IgD-negative memory B cell (primary cell): ENCODE results near the gene C10orf143. TPM values are rescaled to one million over a fixed set of nuclear protein-coding genes. Genes with fewer than 3 reads are reported as not detected.

Source experiments
- H3K27ac Mint-ChIP-seq, 3 donors: one replicate each; pipeline ENCODE4 v1.8.0; 2020 to 2022; ENCODE audit warnings: mild to moderate bottlenecking in 3 of 3, mixed read lengths in 3 of 3, moderate library complexity in 1 of 3
- H3K27me3 Mint-ChIP-seq: one replicate; pipeline ENCODE4 v1.8.0; 2021; ENCODE audit warnings: mixed read lengths
- H3K36me3 Mint-ChIP-seq: one replicate; pipeline ENCODE4 v1.8.0; 2020; ENCODE audit warnings: mild to moderate bottlenecking, mixed read lengths
- H3K4me1 Mint-ChIP-seq, 3 donors: one replicate each; pipeline ENCODE4 v1.8.0; 2020 to 2022; ENCODE audit warnings: mixed read lengths in 3 of 3, mild to moderate bottlenecking in 1 of 3
- H3K4me3 Mint-ChIP-seq, 4 donors: one replicate each; pipeline ENCODE4 v1.8.0; 2020 to 2022; ENCODE audit warnings: mild to moderate bottlenecking in 4 of 4, mixed read lengths in 4 of 4, moderate library complexity in 3 of 4
- H3K9me3 Mint-ChIP-seq, 3 donors: one replicate each; pipeline ENCODE4 v1.8.0; 2020 to 2021; ENCODE audit warnings: mixed read lengths in 3 of 3, mild to moderate bottlenecking in 1 of 3
- polyA plus RNA-seq: library from polyadenylated mRNA; unstranded; fragments of 300-500 nt; fragmentation: Illumina TruSeq; gene quantifications from one replicate; pipeline ENCODE4 v1.2.3, GENCODE V29; 2021

The C10orf143 gene
- 21.1 TPM for polyA plus RNA-seq

DNA sequence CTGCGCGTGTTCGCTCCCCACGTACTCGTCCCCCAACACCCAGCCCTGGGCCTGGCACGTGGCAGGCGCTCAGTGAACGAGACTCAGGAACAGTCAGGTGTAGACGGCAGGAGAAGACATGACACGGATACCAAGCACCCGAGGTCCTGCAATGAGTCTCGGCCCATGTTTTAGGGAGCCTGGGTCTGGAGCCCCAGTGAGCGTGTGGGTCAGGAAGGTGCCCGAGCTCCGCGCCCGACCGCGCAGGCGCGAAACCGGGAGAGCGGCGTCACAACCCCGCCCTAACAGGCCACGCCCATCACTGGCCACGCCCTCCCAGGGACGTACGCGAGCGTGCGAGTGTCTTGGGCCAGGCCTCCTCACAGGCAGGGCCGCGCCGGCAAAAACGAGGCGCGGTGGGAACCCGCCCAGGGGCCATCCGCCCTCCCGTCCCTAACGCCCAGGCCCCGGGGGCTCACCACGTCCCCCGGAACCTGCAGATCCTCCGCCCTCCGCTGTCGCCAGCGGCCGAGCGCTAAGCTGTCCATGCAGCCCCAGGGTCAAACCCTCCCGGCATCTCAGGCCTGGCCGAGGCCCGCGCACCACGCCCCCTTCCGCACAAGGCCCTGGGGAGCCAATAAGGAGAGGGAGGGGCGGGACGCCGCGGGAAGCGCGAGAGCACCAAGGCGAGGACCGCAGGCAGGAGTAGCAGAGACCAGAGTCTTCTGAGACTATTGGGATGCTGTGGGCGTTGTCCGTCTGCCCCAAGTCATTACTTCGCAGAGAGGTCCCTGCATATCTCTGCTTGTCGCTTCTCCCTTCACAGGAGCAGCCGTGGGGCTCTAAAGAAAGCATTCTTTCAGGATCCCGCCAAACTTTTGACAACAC, at the start of gene C10orf143:
C10orf143 (minus strand) TSS at position 585 of the 867 bp plus-strand sequence; CDS start at position 527, 58 bp downstream.
- H3K4me1 Mint-ChIP-seq: peaks cover 15 to 31% (median 29%) of the 10 kb centered on the region in 3 donors
- no peaks in the 10 kb centered on the region for H3K36me3 Mint-ChIP-seq
- no peaks in the 10 kb centered on the region for H3K27me3 Mint-ChIP-seq
- H3K27ac Mint-ChIP-seq: peak within 1 kb of the TSS; percentile 92 to 99 (median 95)
- peak within 1 kb of the TSS; percentile 91 to 99 (median 98) for H3K4me3 Mint-ChIP-seq
- no peaks in the 10 kb centered on the region for H3K9me3 Mint-ChIP-seq

- no peak overlapping the region for H3K4me3 Mint-ChIP-seq
- no peak overlapping the region for H3K27ac Mint-ChIP-seq
- peaks cover 3% of the 10 kb centered on the region for H3K36me3 Mint-ChIP-seq
- no peaks in the 10 kb centered on the region for H3K27me3 Mint-ChIP-seq
- peaks cover 10 to 30% (median 25%) of the 10 kb centered on the region in 3 donors for H3K4me1 Mint-ChIP-seq
- no peaks in the 10 kb centered on the region for H3K9me3 Mint-ChIP-seq
Measured at GRCh38 chr10:130159192-130159794, 48.7 kb upstream of the C10orf143 start.

DNA sequence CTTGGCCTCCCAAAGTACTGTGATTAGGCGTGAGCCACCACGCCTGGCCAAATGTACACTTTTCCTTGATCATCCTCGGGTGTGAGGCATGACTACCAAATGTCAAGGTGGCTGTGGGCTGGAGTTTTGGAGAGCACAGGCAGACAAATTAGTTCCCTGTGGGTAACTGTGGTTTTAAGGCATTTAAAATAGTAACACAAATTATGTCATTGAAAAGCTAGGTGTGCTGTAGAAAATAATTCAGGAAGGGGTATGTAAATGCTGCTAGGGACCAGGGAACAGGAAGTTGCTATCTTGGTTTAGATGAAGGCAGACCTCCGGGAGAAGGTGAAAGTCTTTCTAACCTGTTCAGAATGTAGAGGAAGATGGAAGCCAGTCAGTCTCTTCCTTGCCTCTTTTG, 35.4 kb upstream of the C10orf143 start:
- H3K27me3 Mint-ChIP-seq: no peaks in the 10 kb centered on the region
- H3K4me3 Mint-ChIP-seq: peak overlapping the region in 3 of 4 donors; percentile 45 to 77 (median 47)
- no peaks in the 10 kb centered on the region for H3K9me3 Mint-ChIP-seq
- peaks cover 28 to 41% (median 37%) of the 10 kb centered on the region in 3 donors for H3K4me1 Mint-ChIP-seq
- H3K27ac Mint-ChIP-seq: no peak overlapping the region
- peaks cover 19% of the 10 kb centered on the region for H3K36me3 Mint-ChIP-seq

DNA sequence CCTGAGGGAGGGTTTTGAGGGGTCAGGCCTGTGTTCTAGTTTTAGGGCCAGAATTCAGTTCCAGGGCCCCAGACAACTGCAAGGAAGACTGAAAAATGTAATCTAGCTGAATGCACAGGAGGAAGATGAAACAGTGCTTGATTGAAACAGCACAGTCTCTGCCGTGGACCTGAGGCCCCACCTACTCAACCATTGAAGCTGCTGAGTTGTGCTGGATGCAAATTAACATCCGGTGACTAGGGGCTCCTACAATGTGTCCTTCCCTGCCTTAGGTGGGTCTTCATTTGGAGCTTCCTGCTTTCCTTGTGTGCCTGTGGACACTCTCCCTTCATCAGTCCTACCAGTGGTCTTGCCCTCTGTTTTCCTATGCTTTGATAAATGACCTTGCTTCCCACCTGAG, 31.2 kb upstream of the C10orf143 start:
- peak overlapping the region; percentile 41 to 85 (median 82) for H3K4me3 Mint-ChIP-seq
- H3K36me3 Mint-ChIP-seq: peaks cover 11% of the 10 kb centered on the region
- no peaks in the 10 kb centered on the region for H3K27me3 Mint-ChIP-seq
- H3K9me3 Mint-ChIP-seq: no peaks in the 10 kb centered on the region
- H3K27ac Mint-ChIP-seq: peak overlapping the region; percentile 31 to 91 (median 87)
- peaks cover 45 to 60% (median 59%) of the 10 kb centered on the region in 3 donors for H3K4me1 Mint-ChIP-seq

DNA sequence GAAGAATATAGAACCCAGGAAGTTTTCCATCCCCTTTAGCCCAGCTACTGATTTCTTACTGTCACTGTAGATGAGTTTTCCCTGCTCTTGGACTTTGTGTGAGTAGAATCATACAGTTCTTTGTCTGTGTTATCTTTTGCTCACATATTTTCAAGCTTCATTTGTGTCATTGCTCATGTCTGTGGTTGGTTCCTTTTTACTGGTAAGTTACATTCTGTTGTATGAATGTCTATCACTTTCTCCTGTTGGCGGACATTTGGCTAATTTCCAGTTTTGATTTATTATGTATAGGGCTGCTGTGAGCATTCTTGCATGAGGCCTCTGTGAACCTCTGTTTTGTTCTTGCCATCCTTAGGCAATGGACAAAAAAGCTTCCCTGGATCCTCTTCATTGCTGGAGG, 30.8 kb upstream of the C10orf143 start:
- H3K9me3 Mint-ChIP-seq: no peaks in the 10 kb centered on the region
- H3K4me1 Mint-ChIP-seq: peaks cover 45 to 58% (median 57%) of the 10 kb centered on the region in 3 donors
- H3K27me3 Mint-ChIP-seq: no peaks in the 10 kb centered on the region
- peak overlapping the region; percentile 30 to 91 (median 31) for H3K27ac Mint-ChIP-seq
- peak overlapping the region; percentile 41 to 85 (median 82) for H3K4me3 Mint-ChIP-seq
- H3K36me3 Mint-ChIP-seq: peaks cover 10% of the 10 kb centered on the region

DNA sequence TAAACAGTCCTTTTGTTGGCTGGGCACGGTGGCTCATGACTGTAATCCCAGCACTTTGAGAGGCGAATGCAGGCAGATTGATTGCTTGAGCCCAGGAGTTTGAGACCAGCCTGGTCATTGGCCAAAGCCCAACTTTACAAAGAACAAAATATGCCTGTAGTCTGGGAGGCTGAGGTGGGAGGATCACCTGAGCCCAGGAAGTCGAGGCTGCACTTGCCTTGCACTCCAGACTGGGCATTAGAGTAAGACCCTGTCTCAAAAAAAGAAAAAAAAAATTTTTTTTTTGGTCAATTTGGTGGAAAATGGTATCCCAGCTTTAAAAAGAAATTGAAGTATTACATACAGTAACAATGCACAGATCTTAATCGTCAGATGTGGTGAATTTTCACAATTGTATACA, 30.4 kb upstream of the C10orf143 start:
- Mint-ChIP-seq H3K27ac (peak overlapping the region; percentile 30 to 91 (median 31)), H3K4me3 (peak overlapping the region in 3 of 4 donors; percentile 81 to 85 (median 83)), H3K9me3 (no peaks in the 10 kb centered on the region), H3K27me3 (no peaks in the 10 kb centered on the region), H3K36me3 (peaks cover 7% of the 10 kb centered on the region), H3K4me1 (peaks cover 41 to 55% (median 54%) of the 10 kb centered on the region in 3 donors)

- Mint-ChIP-seq H3K36me3 (peaks cover 6% of the 10 kb centered on the region), H3K27me3 (no peaks in the 10 kb centered on the region), H3K27ac (peak overlapping the region; percentile 5 to 31 (median 9)), H3K4me3 (peak overlapping the region in 3 of 4 donors; percentile 56 to 85 (median 80)), H3K9me3 (no peaks in the 10 kb centered on the region), H3K4me1 (peaks cover 39 to 51% (median 50%) of the 10 kb centered on the region in 3 donors)
Measured at GRCh38 chr10:130140425-130140824, 29.8 kb upstream of the C10orf143 start.

DNA sequence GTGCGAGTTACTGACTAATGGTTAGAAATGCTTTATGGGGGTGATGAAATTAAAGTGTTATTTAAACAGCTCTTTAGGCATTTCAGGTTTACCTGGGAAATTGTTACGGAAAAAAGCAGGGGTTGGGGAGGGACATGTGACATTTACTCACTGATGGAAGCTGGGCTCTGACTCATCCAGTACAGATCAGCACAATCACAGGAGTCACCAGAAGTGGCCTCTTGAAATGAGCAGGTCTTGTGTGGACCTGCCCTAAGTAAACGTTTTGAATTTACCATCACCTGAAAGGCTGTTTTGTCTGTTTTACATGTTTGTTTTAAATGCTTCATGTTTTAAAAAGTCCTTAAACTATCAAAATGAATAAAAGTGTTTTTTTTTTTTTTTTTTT, 27.8 kb upstream of the C10orf143 start:
- Mint-ChIP-seq H3K36me3 (peaks cover 6% of the 10 kb centered on the region), H3K4me1 (peaks cover 39 to 48% (median 46%) of the 10 kb centered on the region in 3 donors), H3K9me3 (no peaks in the 10 kb centered on the region), H3K4me3 (peak overlapping the region in 3 of 4 donors; percentile 34 to 88 (median 58)), H3K27me3 (peaks cover 4% of the 10 kb centered on the region), H3K27ac (peak overlapping the region in 1 of 3 donors; percentile 43)

DNA sequence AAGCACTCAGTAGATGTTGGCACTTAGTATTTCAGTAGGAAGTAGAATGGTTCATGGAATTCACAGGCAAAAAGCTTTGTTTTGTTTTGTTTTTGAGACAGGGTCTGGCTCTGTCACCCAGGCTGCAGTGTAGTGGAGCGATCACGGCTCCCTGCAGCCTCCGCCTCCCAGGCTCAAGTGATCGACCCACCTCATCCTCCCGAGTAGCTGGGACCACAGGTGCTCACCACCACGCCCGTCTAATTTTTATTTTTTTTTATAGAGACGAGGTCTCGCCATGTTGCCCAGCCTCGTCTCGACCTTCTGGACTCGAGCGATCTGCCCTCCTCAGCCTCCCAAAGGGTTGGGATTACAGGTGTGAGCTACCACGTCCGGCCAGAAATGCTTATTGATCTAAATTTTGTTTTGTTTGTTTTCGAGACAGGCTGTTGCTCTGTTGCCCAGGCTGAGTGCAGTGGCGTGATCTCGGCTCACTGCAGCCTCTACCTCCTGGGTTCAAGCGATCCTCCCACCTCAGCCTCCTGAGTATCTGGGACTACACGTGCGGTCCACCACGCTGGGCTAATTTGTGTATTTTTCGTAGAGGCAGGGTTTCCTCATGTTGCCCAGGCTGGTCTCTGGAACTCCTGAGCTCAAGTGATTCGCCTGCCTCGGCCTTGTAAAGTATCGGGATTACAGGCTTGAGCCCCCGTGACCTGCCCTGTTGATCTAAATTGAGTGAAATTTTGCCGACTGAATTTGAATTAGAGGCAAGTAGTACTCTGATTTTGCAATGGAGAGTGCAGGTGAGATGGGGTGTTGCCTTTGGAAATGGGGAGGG, 27.2 kb upstream of the C10orf143 start:
- peaks cover 35 to 45% (median 43%) of the 10 kb centered on the region in 3 donors for H3K4me1 Mint-ChIP-seq
- no peaks in the 10 kb centered on the region for H3K9me3 Mint-ChIP-seq
- H3K27ac Mint-ChIP-seq: peak overlapping the region in 2 of 3 donors; percentile 43 to 60
- H3K36me3 Mint-ChIP-seq: peaks cover 6% of the 10 kb centered on the region
- H3K4me3 Mint-ChIP-seq: peak overlapping the region; percentile 86 to 94 (median 91)
- H3K27me3 Mint-ChIP-seq: peaks cover 4% of the 10 kb centered on the region

GRCh38 chr10:130137090-130137448, 26.4 kb upstream of the C10orf143 start:
- Mint-ChIP-seq H3K27me3 (peaks cover 4% of the 10 kb centered on the region), H3K27ac (peak overlapping the region; percentile 15 to 71 (median 60)), H3K9me3 (no peaks in the 10 kb centered on the region), H3K36me3 (peaks cover 4% of the 10 kb centered on the region), H3K4me1 (peaks cover 27 to 37% (median 35%) of the 10 kb centered on the region in 3 donors), H3K4me3 (peak overlapping the region; percentile 86 to 94 (median 91))

GRCh38 chr10:130136226-130137089, 25.8 kb upstream of the C10orf143 start, which contains the start of gene GLRX3:
Gene GLRX3, plus strand, starts transcription at chr10:130136391. Its CDS starts 30 bp downstream, at chr10:130136421.
- Mint-ChIP-seq H3K9me3 (no peaks in the 10 kb centered on the region), H3K27me3 (peaks cover 4% of the 10 kb centered on the region), H3K36me3 (peaks cover 4% of the 10 kb centered on the region), H3K4me3 (peak within 1 kb of the TSS; percentile 88 to 98 (median 93)), H3K4me1 (peaks cover 21 to 31% (median 30%) of the 10 kb centered on the region in 3 donors), H3K27ac (peak within 1 kb of the TSS; percentile 60 to 74 (median 71))

GRCh38 chr10:130135676-130136225, 25.1 kb upstream of the C10orf143 start:
- Mint-ChIP-seq H3K27ac (peak overlapping the region; percentile 57 to 74 (median 61)), H3K36me3 (peaks cover 4% of the 10 kb centered on the region), H3K4me3 (peak overlapping the region; percentile 84 to 98 (median 93))

GRCh38 chr10:130128922-130129321, 18.3 kb upstream of the C10orf143 start:
- no peak overlapping the region for H3K4me3 Mint-ChIP-seq
- no peaks in the 10 kb centered on the region for H3K36me3 Mint-ChIP-seq
- H3K27me3 Mint-ChIP-seq: peaks cover 14% of the 10 kb centered on the region
- peaks cover 0 to 4% (median 3%) of the 10 kb centered on the region in 3 donors for H3K4me1 Mint-ChIP-seq
- H3K27ac Mint-ChIP-seq: no peak overlapping the region
- H3K9me3 Mint-ChIP-seq: no peaks in the 10 kb centered on the region

More at GRCh38 chr10:130135676-130136225, 25.1 kb upstream of the C10orf143 start:
- peaks cover 16 to 26% (median 25%) of the 10 kb centered on the region in 3 donors for H3K4me1 Mint-ChIP-seq
- peaks cover 11% of the 10 kb centered on the region for H3K27me3 Mint-ChIP-seq
- H3K9me3 Mint-ChIP-seq: no peaks in the 10 kb centered on the region
